Measurements from ENCODE around the gene OS9. TPM values are rescaled to one million over a fixed set of nuclear protein-coding genes. Genes with fewer than 3 reads are reported as not detected.

OS9 gene
- total and polyA plus RNA-seq, 9 of the 15 experiments (the other 6 are each of a cell fraction or from before 2014, with no cell fraction given): 4.6 to 105 (median 89.5) TPM

- no peak for TF ChIP-seq GTF3C2 (IDR thresholded peaks at IDR 0.05; ENCODE audit: borderline replicate concordance, extremely low read depth, insufficient read length)
- TF ChIP-seq ZNF589 (CRISPR knock-in tag; IDR thresholded peaks at IDR 0.05; ENCODE audit: low read depth): peak; percentile 93
- TF ChIP-seq BRCA1 (IDR thresholded peaks at IDR 0.05): no peak
- TF ChIP-seq BRCA1 (CRISPR knock-in tag; IDR thresholded peaks at IDR 0.05): peak; percentile 45; the same call in 1 of the 2 replicates
- peak; percentile 23 for TF ChIP-seq MXD1 (CRISPR knock-in tag; IDR thresholded peaks at IDR 0.05; ENCODE audit: borderline replicate concordance, poor library complexity, severe bottlenecking)
- no peak for TF ChIP-seq TAF15 (IDR thresholded peaks at IDR 0.05; ENCODE audit: low read depth, low read length)
- TF ChIP-seq CC2D1A (IDR thresholded peaks at IDR 0.05): no peak; the same call in 1 of the 2 replicates
- TF ChIP-seq TFAP4 (CRISPR knock-in tag; IDR thresholded peaks at IDR 0.05; ENCODE audit: borderline replicate concordance): peak; percentile 99
- no peak for TF ChIP-seq ZNF184 (CRISPR knock-in tag; IDR thresholded peaks at IDR 0.05)
- no peak; a peak in 1 of 6 replicates for TF ChIP-seq CTCF (IDR thresholded peaks at IDR 0.05 in 2 of 3, conservative IDR thresholded peaks at IDR 0.05 in 1 of 3; ENCODE audit: insufficient read depth in 2 of 3, low read depth in 1 of 3, low read length in 3 of 3)
- no peak for TF ChIP-seq ZNF174 (CRISPR knock-in tag; IDR thresholded peaks at IDR 0.05)
- TF ChIP-seq NUFIP1 (IDR thresholded peaks at IDR 0.05; ENCODE audit: partially characterized antibody): peak; percentile 38
- no peak for TF ChIP-seq BACH1 (tag; IDR thresholded peaks at IDR 0.05)
- no peak for TF ChIP-seq DEAF1 (CRISPR knock-in tag; IDR thresholded peaks at IDR 0.05)
- TF ChIP-seq SMARCB1 (IDR thresholded peaks at IDR 0.05; ENCODE audit: insufficient read length, low read depth): no peak
- 0 out of 2 replicates have a peak, but pooled peaks have one; percentile 1 for TF ChIP-seq FOXM1 (IDR thresholded peaks at IDR 0.05; ENCODE audit: low read depth)
- no peak for TF ChIP-seq FOXM1 (CRISPR knock-in tag; IDR thresholded peaks at IDR 0.05; ENCODE audit: low read depth)
- peak; percentile 84 for TF ChIP-seq TBP (optimal IDR thresholded peaks at IDR 0.05; ENCODE audit: low read depth, low read length)
- no peak for TF ChIP-seq MCM5 (IDR thresholded peaks at IDR 0.05; ENCODE audit: low read depth)
Observed at GRCh38 chr12:57751788-57752667, 58.1 kb downstream of the OS9 start, which contains the start of gene CDK4 (continued).
